MM.1S (cell line): ENCODE results near the gene SYK.

Experiments
- DNase-seq: peaks from one replicate; pipeline ENCODE4 v3.0.0-alpha.2; 2015
- H2AFZ ChIP-seq: fragments of 300-600 bp; sonication (generic); 2 replicates; pipeline ENCODE4 v1.6.0; 2016; ENCODE audit warnings: antibody characterized with exemption, low read length
- H3F3A ChIP-seq: fragments of 300-600 bp; sonication (generic); 2 replicates; pipeline ENCODE4 v1.6.1; 2016; ENCODE audit warnings: mild to moderate bottlenecking, antibody characterized with exemption, low read length, moderate library complexity, mixed read lengths; ENCODE audit not compliant: insufficient read depth
- H3K27ac ChIP-seq: fragments of 300-600 bp; sonication (generic); 2 replicates; pipeline ENCODE4 v1.5.1; 2016; ENCODE audit warnings: mild to moderate bottlenecking, low read length
- H3K27me3 ChIP-seq: fragments of 300-600 bp; sonication (generic); replicated peaks from 2 replicates; pipeline ENCODE4 v1.6.0; 2016; ENCODE audit warnings: low read length; ENCODE audit not compliant: insufficient read depth
- H3K36me3 ChIP-seq: fragments of 300-600 bp; sonication (generic); replicated peaks from 2 replicates; pipeline ENCODE4 v1.6.1; 2016; ENCODE audit warnings: mild to moderate bottlenecking, low read length, mixed read lengths; ENCODE audit not compliant: insufficient read depth
- H3K4me1 ChIP-seq: fragments of 300-600 bp; sonication (generic); 2 replicates; pipeline ENCODE4 v1.6.1; 2016; ENCODE audit warnings: low read length, mixed read lengths
- H3K4me2 ChIP-seq: fragments of 300-600 bp; sonication (generic); 2 replicates; pipeline ENCODE4 v1.6.0; 2016; ENCODE audit warnings: low read depth, low read length
- H3K4me3 ChIP-seq: fragments of 300-600 bp; sonication (generic); 2 replicates; pipeline ENCODE4 v1.5.1; 2016; ENCODE audit warnings: low read length, mixed read lengths
- H3K79me2 ChIP-seq: fragments of 300-600 bp; sonication (generic); 2 replicates; pipeline ENCODE4 v1.6.1; 2016; ENCODE audit warnings: mixed run types, low read length, mixed read lengths
- H3K9ac ChIP-seq: fragments of 300-600 bp; sonication (generic); 2 replicates; pipeline ENCODE4 v1.6.1; 2016; ENCODE audit warnings: low read length, mixed read lengths
- H3K9me2 ChIP-seq: fragments of 300-600 bp; sonication (generic); replicated peaks from 2 replicates; pipeline ENCODE4 v1.6.1; 2016; ENCODE audit warnings: mild to moderate bottlenecking, low read length, mixed read lengths; ENCODE audit not compliant: insufficient read depth
- H3K9me3 ChIP-seq: fragments of 300-600 bp; sonication (generic); replicated peaks from 2 replicates; pipeline ENCODE4 v1.6.1; 2016; ENCODE audit warnings: mild to moderate bottlenecking, low read length, mixed read lengths; ENCODE audit not compliant: insufficient read depth
- H4K20me1 ChIP-seq: fragments of 300-600 bp; sonication (generic); 2 replicates; pipeline ENCODE4 v1.6.1; 2016; ENCODE audit warnings: mild to moderate bottlenecking, low read length, moderate library complexity, mixed read lengths; ENCODE audit not compliant: insufficient read depth
- CTCF ChIP-seq: fragments of 300-600 bp; sonication (generic); IDR thresholded peaks from 2 replicates; pipeline ENCODE4 v1.5.1; 2016; ENCODE audit warnings: antibody characterized with exemption, low read length, mixed read lengths
- EZH2 ChIP-seq: fragments of 300-600 bp; sonication (generic); optimal IDR thresholded peaks from 2 replicates; pipeline ENCODE3; 2017; ENCODE audit warnings: low read depth, mild to moderate bottlenecking, antibody characterized with exemption, low read length, mixed read lengths
- EZH2phosphoT487 ChIP-seq: fragments of 300-600 bp; sonication (generic); IDR thresholded peaks from 2 replicates; pipeline ENCODE4 v1.6.1; 2018; ENCODE audit warnings: antibody characterized with exemption, low read length

The SYK gene

GRCh38 chr9:90904706-90905478, 103.3 kb downstream of the SYK start:
- Histone ChIP-seq H3K9me3 (no peaks in the 10 kb centered on the region), H4K20me1 (no peaks in the 10 kb centered on the region), H3K9me2 (no peaks in the 10 kb centered on the region), H2AFZ (no peak overlapping the region), H3K4me3 (no peak overlapping the region), H3K4me2 (no peak overlapping the region), H3K36me3 (no peaks in the 10 kb centered on the region), H3K79me2 (no peaks in the 10 kb centered on the region), H3F3A (peaks cover 13% of the 10 kb centered on the region), H3K27ac (no peak overlapping the region), H3K4me1 (peaks cover 21% of the 10 kb centered on the region), H3K9ac (no peak overlapping the region), H3K27me3 (no peaks in the 10 kb centered on the region)
- no peak for DNase-seq
- no peak for TF ChIP-seq EZH2phosphoT487
- no peak for TF ChIP-seq CTCF
- no peak for TF ChIP-seq EZH2

- Histone ChIP-seq H3K4me3 (no peak overlapping the region), H3K4me2 (no peak overlapping the region), H3K36me3 (no peaks in the 10 kb centered on the region), H4K20me1 (no peaks in the 10 kb centered on the region), H3F3A (peaks cover 21% of the 10 kb centered on the region), H3K79me2 (no peaks in the 10 kb centered on the region), H3K4me1 (peaks cover 30% of the 10 kb centered on the region), H3K27ac (no peak overlapping the region), H3K27me3 (no peaks in the 10 kb centered on the region), H3K9me3 (no peaks in the 10 kb centered on the region), H3K9me2 (no peaks in the 10 kb centered on the region), H2AFZ (no peak overlapping the region), H3K9ac (no peak overlapping the region)
- no peak for DNase-seq
- TF ChIP-seq CTCF (no peak), EZH2phosphoT487 (no peak), EZH2 (no peak)
Measured at GRCh38 chr9:90905822-90906221, 104.2 kb downstream of the SYK start.

- TF ChIP-seq EZH2 (no peak), EZH2phosphoT487 (no peak)
- no peaks in the 10 kb centered on the region for H4K20me1 ChIP-seq
- H3K4me1 ChIP-seq, result peaks cover 37% of the 10 kb centered on the region
- H3K27ac ChIP-seq, result no peak overlapping the region
- no peaks in the 10 kb centered on the region for H3K9me3 ChIP-seq
- no peaks in the 10 kb centered on the region for H3K27me3 ChIP-seq
- DNase-seq, result no peak
- no peaks in the 10 kb centered on the region for H3K36me3 ChIP-seq
- no peak overlapping the region for H3K4me2 ChIP-seq
- H3F3A ChIP-seq, result peaks cover 21% of the 10 kb centered on the region
- H3K9ac ChIP-seq, result no peak overlapping the region
- no peak overlapping the region for H3K4me3 ChIP-seq
- H2AFZ ChIP-seq, result no peak overlapping the region
- H3K9me2 ChIP-seq, result no peaks in the 10 kb centered on the region
- no peaks in the 10 kb centered on the region for H3K79me2 ChIP-seq
Measured at GRCh38 chr9:90906316-90907055, 104.9 kb downstream of the SYK start.

GRCh38 chr9:90907056-90907445, 105.4 kb downstream of the SYK start:
- Histone ChIP-seq H3F3A (peaks cover 21% of the 10 kb centered on the region), H2AFZ (no peak overlapping the region), H3K9me2 (no peaks in the 10 kb centered on the region), H4K20me1 (no peaks in the 10 kb centered on the region), H3K27me3 (no peaks in the 10 kb centered on the region), H3K27ac (no peak overlapping the region), H3K9ac (no peak overlapping the region), H3K4me3 (no peak overlapping the region), H3K79me2 (no peaks in the 10 kb centered on the region), H3K4me2 (no peak overlapping the region), H3K36me3 (no peaks in the 10 kb centered on the region), H3K4me1 (peaks cover 43% of the 10 kb centered on the region), H3K9me3 (no peaks in the 10 kb centered on the region)
- TF ChIP-seq CTCF, result no peak
- no peak for TF ChIP-seq EZH2
- no peak for TF ChIP-seq EZH2phosphoT487
- no peak for DNase-seq
